Gastrocnemius medialis (tissue), 4 donors: Measurements from ENCODE around the gene HEATR5A. TPM values are rescaled to one million over a fixed set of nuclear protein-coding genes. Genes with fewer than 3 reads are reported as not detected.

ENCODE experiments used
- ATAC-seq, 2 donors: fragments of 150-250 bp; one replicate each; pipeline ENCODE4 v1.9.1; 2016
- DNase-seq, 2 donors: peaks; one replicate each; pipeline ENCODE4 v3.0.0-alpha.2; 2019
- H3K27ac ChIP-seq, 4 donors: fragments of 200-600 bp; sonication (generic); 1 replicate in 1 of 4; 2 replicates in 3 of 4; pipeline ENCODE4 v1.5.1; 2016 to 2018; ENCODE audit warnings: mild to moderate bottlenecking in 2 of 4, moderate library complexity in 1 of 4
- H3K27me3 ChIP-seq, 3 donors: fragments of 200-600 bp; sonication (generic) in 2 of 3; 1 replicate in 1 of 3; 2 replicates in 2 of 3; pipeline versions ENCODE4 v1.5.1 to v1.6.0; 2016 to 2019; ENCODE audit warnings: mild to moderate bottlenecking in 1 of 3, moderate library complexity in 1 of 3
- H3K36me3 ChIP-seq, 2 donors: fragments of 200-600 bp; sonication (generic) in 1 of 2; one replicate each; pipeline ENCODE4 v1.5.1; 2017 to 2018
- H3K4me1 ChIP-seq, 2 donors: fragments of 200-600 bp; sonication (generic) in 1 of 2; one replicate each; pipeline ENCODE4 v1.5.1; 2016 to 2017; ENCODE audit warnings: mild to moderate bottlenecking in 2 of 2
- H3K4me3 ChIP-seq, 4 donors: fragments of 200-600 bp; sonication (generic) in 3 of 4; 1 replicate in 1 of 4; 2 replicates in 3 of 4; pipeline ENCODE4 v1.5.1; 2016 to 2019; ENCODE audit warnings: mild to moderate bottlenecking in 2 of 4
- H3K9me3 ChIP-seq, 3 donors: fragments of 200-600 bp; sonication (generic) in 2 of 3; 1 replicate in 1 of 3; 2 replicates in 2 of 3; pipeline ENCODE4 v1.5.1; 2016 to 2019
- CTCF ChIP-seq, 5 experiments: fragments of 450-650 bp in 3 of 5; fragments of 200-600 bp in 2 of 5; sonication (generic) in 2 of 5; IDR thresholded peaks in 4 of 5; conservative IDR thresholded peaks in 1 of 5; 1 replicate in 4 of 5; 2 replicates in 1 of 5; pipeline ENCODE4 v1.5.1; 2016 to 2019; ENCODE audit warnings: antibody characterized with exemption in 5 of 5, mild to moderate bottlenecking in 3 of 5, moderate library complexity in 3 of 5
- POLR2A ChIP-seq, 2 donors: fragments of 450-650 bp; IDR thresholded peaks; one replicate each; pipeline ENCODE4 v1.6.1; 2017; ENCODE audit warnings: antibody characterized with exemption in 2 of 2, mild to moderate bottlenecking in 2 of 2, moderate library complexity in 2 of 2
- in situ Hi-C, 4 donors: fragments of 200-750 bp; cut with MboI; loops; one replicate each; pipeline versions ENCODE4 v1.15.0 to v1.8.0; 2017; ENCODE audit warnings: low sequenced_read_pairs in 4 of 4
- intact Hi-C: fragments of 100-400 bp; cut with DNase I; formaldehyde crosslinking; loops from one replicate; pipeline ENCODE4 v1.15.1; 2023; ENCODE audit warnings: low total_unique reads
- total RNA-seq, 4 donors: library from RNA; depleted of rRNA; stranded (reverse); fragments of >200 nt; gene quantifications; one replicate each; pipeline versions ENCODE4 v1.1.0 to v1.2.3, GENCODE V29; 2016

Gene HEATR5A
- total RNA-seq, 4 donors from 2014 or later: 11.3 to 39.7 (median 19.3) TPM

GRCh38 chr14:31326111-31326510, 94.2 kb downstream of the HEATR5A start:
- Histone ChIP-seq H3K4me1 (peaks cover 3% of the 10 kb centered on the region in 2 donors), H3K4me3 (no peak overlapping the region), H3K9me3 (no peaks in the 10 kb centered on the region), H3K27ac (no peak overlapping the region), H3K36me3 (peaks cover 0 to 11% of the 10 kb centered on the region in 2 donors), H3K27me3 (no peaks in the 10 kb centered on the region)
- no peak for TF ChIP-seq POLR2A (IDR thresholded peaks at IDR 0.05)
- no peak for TF ChIP-seq CTCF (IDR thresholded peaks at IDR 0.05 in 4 of 5, conservative IDR thresholded peaks at IDR 0.05 in 1 of 5)
- in situ Hi-C loops (loop anchor here in 1 of 4 donors (25.0 kb wide), 1 partner anchor 114 kb away; the partner anchor contains the start of gene HECTD1), intact Hi-C loops (no loop called here)
- no peak for ATAC-seq
- no peak for DNase-seq

DNA sequence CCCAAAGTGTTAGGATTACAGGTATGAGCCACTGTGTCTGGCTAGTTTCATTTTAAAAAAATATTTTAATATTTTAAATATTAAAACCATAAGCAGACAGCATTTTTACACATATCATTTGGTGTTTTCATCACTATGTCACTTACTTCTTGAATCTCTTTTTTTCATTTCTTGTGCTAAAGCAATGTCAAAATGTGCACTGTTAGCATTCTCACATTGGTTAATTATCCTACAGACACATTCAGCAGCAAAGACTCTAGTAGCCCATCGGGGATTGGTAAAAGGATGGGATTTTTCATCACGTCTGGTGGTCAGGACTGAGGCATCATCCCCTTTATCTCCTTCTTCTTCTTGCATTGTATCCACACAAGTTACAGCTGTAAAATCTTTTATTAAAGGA, 96.9 kb downstream of the HEATR5A start:
- H3K27me3 ChIP-seq: no peaks in the 10 kb centered on the region
- no peaks in the 10 kb centered on the region for H3K36me3 ChIP-seq
- TF ChIP-seq POLR2A (IDR thresholded peaks at IDR 0.05) (no peak), CTCF (IDR thresholded peaks at IDR 0.05 in 4 of 5, conservative IDR thresholded peaks at IDR 0.05 in 1 of 5) (no peak)
- H3K4me3 ChIP-seq: no peak overlapping the region
- intact Hi-C loops: loop anchor here (5.0 kb wide), 1 partner anchor 96 kb away; no protein-coding TSS in a partner anchor
- no peak overlapping the region for H3K27ac ChIP-seq
- H3K9me3 ChIP-seq: no peaks in the 10 kb centered on the region
- in situ Hi-C loops: no loop called here
- peaks cover 16% of the 10 kb centered on the region in 2 donors for H3K4me1 ChIP-seq
- no peak for ATAC-seq
- DNase-seq: no peak

- TF ChIP-seq CTCF (IDR thresholded peaks at IDR 0.05 in 4 of 5, conservative IDR thresholded peaks at IDR 0.05 in 1 of 5): no peak
- TF ChIP-seq POLR2A (IDR thresholded peaks at IDR 0.05): no peak
- intact Hi-C loops: loop anchor here (2.0 to 5.0 kb wide), 2 partner anchors 14 to 94 kb away; no protein-coding TSS in a partner anchor
- H3K9me3 ChIP-seq: no peaks in the 10 kb centered on the region
Measured at GRCh38 chr14:31320922-31321766, 99.2 kb downstream of the HEATR5A start.

DNA sequence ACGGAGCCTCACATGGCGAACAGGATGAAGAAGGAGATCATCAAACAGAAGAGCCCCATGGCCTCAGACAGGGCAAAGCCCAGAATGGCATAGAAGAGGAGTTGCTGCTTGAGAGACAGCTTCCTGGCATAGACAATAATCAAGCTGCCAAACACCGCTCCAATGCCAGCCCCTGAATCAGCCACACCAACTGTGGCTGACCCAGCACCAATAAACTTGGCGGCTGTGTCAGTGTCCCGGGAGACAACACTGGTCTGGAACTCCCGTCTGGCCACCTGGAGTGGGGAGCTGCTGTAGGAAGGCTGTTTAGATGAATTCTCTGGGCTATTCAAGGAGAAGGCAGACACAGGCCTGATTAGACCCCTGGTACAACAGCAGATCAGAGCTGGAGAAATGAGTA, 100.1 kb downstream of the HEATR5A start:
- no peaks in the 10 kb centered on the region for H3K9me3 ChIP-seq
- ATAC-seq (peak; percentile 94 to 99), DNase-seq (peak; percentile 76 to 88)
- intact Hi-C loops: loop anchor here (2.0 to 5.0 kb wide), 2 partner anchors 15 to 93 kb away; no protein-coding TSS in a partner anchor
- H3K4me1 ChIP-seq: peaks cover 16% of the 10 kb centered on the region in 2 donors
- in situ Hi-C loops: no loop called here
- H3K27me3 ChIP-seq: no peaks in the 10 kb centered on the region
- no peak overlapping the region for H3K4me3 ChIP-seq
- peaks cover 0 to 8% of the 10 kb centered on the region in 2 donors for H3K36me3 ChIP-seq
- TF ChIP-seq POLR2A (IDR thresholded peaks at IDR 0.05) (no peak), CTCF (IDR thresholded peaks at IDR 0.05 in 4 of 5, conservative IDR thresholded peaks at IDR 0.05 in 1 of 5) (no peak)
- H3K27ac ChIP-seq: peak overlapping the region; percentile 60 to 81 (median 76)

More at GRCh38 chr14:31320922-31321766, 99.2 kb downstream of the HEATR5A start:
- Histone ChIP-seq H3K27ac (peak overlapping the region; percentile 60 to 81 (median 76)), H3K27me3 (no peaks in the 10 kb centered on the region), H3K4me1 (peaks cover 16% of the 10 kb centered on the region in 2 donors), H3K4me3 (no peak overlapping the region), H3K36me3 (no peaks in the 10 kb centered on the region)
- in situ Hi-C loops: no loop called here
- DNase-seq: no peak
- no peak for ATAC-seq
